Astrocyte (in vitro differentiated cells and primary cell): Measurements from ENCODE around the gene DGAT2. TPM values are rescaled to one million over a fixed set of nuclear protein-coding genes. Genes with fewer than 3 reads are reported as not detected.

Experiments used
- DNase-seq: peaks from one replicate; pipeline ENCODE4 v3.0.0-alpha.2; 2010; ENCODE audit warnings: low read depth
- FAIRE-seq: peaks from 2 replicates; lab custom pipeline; 2011; peaks lifted over from hg19 to GRCh38; lab: Jason Lieb, UNC
- H2AFZ ChIP-seq: 2 replicates; pipeline ENCODE4 v1.6.0; 2012; ENCODE audit warnings: low read depth, low read length, inconsistent platforms
- H3K27ac ChIP-seq: 2 replicates; pipeline ENCODE4 v1.5.1; 2011; ENCODE audit warnings: low read depth, low read length, inconsistent platforms
- H3K27me3 ChIP-seq: 2 replicates; pipeline ENCODE4 v1.6.0; 2011; ENCODE audit warnings: low read length, inconsistent platforms; ENCODE audit not compliant: insufficient read depth
- H3K36me3 ChIP-seq: 2 replicates; pipeline ENCODE4 v1.5.1; 2011; ENCODE audit warnings: low read length, inconsistent platforms; ENCODE audit not compliant: insufficient read depth
- H3K4me1 ChIP-seq: 2 replicates; pipeline ENCODE4 v1.5.1; 2011; ENCODE audit warnings: low read length, inconsistent platforms; ENCODE audit not compliant: insufficient read depth
- H3K4me2 ChIP-seq: 2 replicates; pipeline ENCODE4 v1.6.0; 2012; ENCODE audit warnings: low read length, inconsistent platforms
- H3K4me3 ChIP-seq: 2 replicates; pipeline ENCODE4 v1.5.1; 2011; ENCODE audit warnings: low read depth, mild to moderate bottlenecking, low read length, inconsistent platforms; ENCODE audit not compliant: insufficient read depth
- H3K79me2 ChIP-seq: 2 replicates; pipeline ENCODE4 v1.6.0; 2012; ENCODE audit warnings: mild to moderate bottlenecking, low read length, inconsistent platforms; ENCODE audit not compliant: insufficient read depth
- H3K9ac ChIP-seq: 2 replicates; pipeline ENCODE4 v1.6.0; 2012; ENCODE audit warnings: mild to moderate bottlenecking, low read length, inconsistent platforms
- H3K9me3 ChIP-seq: 2 replicates; pipeline ENCODE4 v1.5.1; 2012; ENCODE audit warnings: low read depth, mild to moderate bottlenecking, low read length, inconsistent platforms; ENCODE audit not compliant: insufficient read depth
- H4K20me1 ChIP-seq: 2 replicates; pipeline ENCODE4 v1.6.0; 2012; ENCODE audit warnings: low read length, inconsistent platforms; ENCODE audit not compliant: insufficient read depth
- H3K27ac Mint-ChIP-seq: one replicate; pipeline ENCODE4 v1.8.0; 2021; ENCODE audit warnings: mild to moderate bottlenecking, mixed read lengths; ENCODE audit not compliant: unreplicated experiment
- H3K27me3 Mint-ChIP-seq: one replicate; pipeline ENCODE4 v1.8.0; 2021; ENCODE audit warnings: low read depth, mixed read lengths; ENCODE audit not compliant: unreplicated experiment
- H3K36me3 Mint-ChIP-seq: one replicate; pipeline ENCODE4 v1.8.0; 2021; ENCODE audit warnings: low read depth, mixed read lengths; ENCODE audit not compliant: unreplicated experiment
- H3K4me1 Mint-ChIP-seq: one replicate; pipeline ENCODE4 v1.8.0; 2021; ENCODE audit warnings: low read depth, mixed read lengths; ENCODE audit not compliant: unreplicated experiment
- H3K4me3 Mint-ChIP-seq: one replicate; pipeline ENCODE4 v1.8.0; 2021; ENCODE audit warnings: mild to moderate bottlenecking, moderate library complexity, mixed read lengths; ENCODE audit not compliant: unreplicated experiment
- H3K9me3 Mint-ChIP-seq: one replicate; pipeline ENCODE4 v1.8.0; 2021; ENCODE audit warnings: mild to moderate bottlenecking, mixed read lengths; ENCODE audit not compliant: unreplicated experiment
- EZH2 ChIP-seq: IDR thresholded peaks from 2 replicates; pipeline ENCODE4 v1.6.1; 2012; ENCODE audit warnings: mild to moderate bottlenecking, low read length, inconsistent platforms; ENCODE audit not compliant: insufficient read depth
- total RNA-seq: library from RNA; stranded (reverse); gene quantifications from 2 replicates; pipeline ENCODE4 v1.2.1, GENCODE V29; 2021
- TF ChIP-seq, protein P1 (sequence below): IDR thresholded peaks from 2 replicates; pipeline ENCODE4 v1.5.1; 2011; ENCODE audit warnings: low read depth, mild to moderate bottlenecking, inconsistent platforms, low read length, moderate library complexity; ENCODE audit not compliant: insufficient read depth

Gene DGAT2
- total RNA-seq, 1 donor from 2014 or later = 0.73 TPM

DNA sequence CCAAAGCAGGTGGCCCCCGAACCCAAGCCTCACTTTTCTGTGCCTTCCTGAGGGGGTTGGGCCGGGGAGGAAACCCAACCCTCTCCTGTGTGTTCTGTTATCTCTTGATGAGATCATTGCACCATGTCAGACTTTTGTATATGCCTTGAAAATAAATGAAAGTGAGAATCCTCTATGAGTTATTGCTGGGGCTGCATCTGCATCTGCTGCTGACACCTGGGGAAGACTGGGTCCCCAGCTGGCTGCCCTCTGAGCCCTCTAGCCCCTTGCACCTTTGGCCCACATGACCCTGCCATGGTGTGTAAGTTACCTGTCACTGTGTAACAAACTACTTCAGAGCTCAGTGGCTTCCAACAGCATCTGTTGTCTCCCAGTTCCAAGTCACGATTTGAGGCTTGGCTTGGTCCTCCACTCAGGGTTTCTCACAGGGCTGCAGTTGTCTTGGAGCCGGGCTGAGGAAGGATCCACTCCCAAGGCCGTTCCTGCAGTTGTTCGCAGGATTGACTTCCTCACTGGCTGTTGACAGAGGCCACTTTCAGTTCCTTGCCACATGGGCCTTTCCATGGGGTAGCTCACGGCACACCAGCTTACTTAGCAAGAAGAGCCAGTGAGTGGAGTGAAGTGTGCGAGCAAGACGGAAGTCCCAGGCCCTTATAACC, 32.9 kb downstream of the DGAT2 start:
- Mint-ChIP-seq H3K36me3 (no peaks in the 10 kb centered on the region), H3K27ac (no peak overlapping the region), H3K9me3 (no peaks in the 10 kb centered on the region), H3K27me3 (peaks cover 3% of the 10 kb centered on the region), H3K4me3 (no peak overlapping the region), H3K4me1 (peaks cover 4% of the 10 kb centered on the region)
- no peak overlapping the region for H3K4me2 ChIP-seq
- H3K9ac ChIP-seq = no peak overlapping the region
- no peak overlapping the region for H3K27ac ChIP-seq
- no peaks in the 10 kb centered on the region for H3K79me2 ChIP-seq
- FAIRE-seq = no peak
- H4K20me1 ChIP-seq = no peaks in the 10 kb centered on the region
- H3K36me3 ChIP-seq = no peaks in the 10 kb centered on the region
- peaks cover 6% of the 10 kb centered on the region for H3K4me1 ChIP-seq
- no peak overlapping the region for H2AFZ ChIP-seq
- H3K27me3 ChIP-seq = no peaks in the 10 kb centered on the region
- H3K9me3 ChIP-seq = no peaks in the 10 kb centered on the region
- TF ChIP-seq, protein P1, sequence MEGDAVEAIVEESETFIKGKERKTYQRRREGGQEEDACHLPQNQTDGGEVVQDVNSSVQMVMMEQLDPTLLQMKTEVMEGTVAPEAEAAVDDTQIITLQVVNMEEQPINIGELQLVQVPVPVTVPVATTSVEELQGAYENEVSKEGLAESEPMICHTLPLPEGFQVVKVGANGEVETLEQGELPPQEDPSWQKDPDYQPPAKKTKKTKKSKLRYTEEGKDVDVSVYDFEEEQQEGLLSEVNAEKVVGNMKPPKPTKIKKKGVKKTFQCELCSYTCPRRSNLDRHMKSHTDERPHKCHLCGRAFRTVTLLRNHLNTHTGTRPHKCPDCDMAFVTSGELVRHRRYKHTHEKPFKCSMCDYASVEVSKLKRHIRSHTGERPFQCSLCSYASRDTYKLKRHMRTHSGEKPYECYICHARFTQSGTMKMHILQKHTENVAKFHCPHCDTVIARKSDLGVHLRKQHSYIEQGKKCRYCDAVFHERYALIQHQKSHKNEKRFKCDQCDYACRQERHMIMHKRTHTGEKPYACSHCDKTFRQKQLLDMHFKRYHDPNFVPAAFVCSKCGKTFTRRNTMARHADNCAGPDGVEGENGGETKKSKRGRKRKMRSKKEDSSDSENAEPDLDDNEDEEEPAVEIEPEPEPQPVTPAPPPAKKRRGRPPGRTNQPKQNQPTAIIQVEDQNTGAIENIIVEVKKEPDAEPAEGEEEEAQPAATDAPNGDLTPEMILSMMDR = no peak
- no peak for TF ChIP-seq EZH2
- no peak for DNase-seq
- no peak overlapping the region for H3K4me3 ChIP-seq

DNA sequence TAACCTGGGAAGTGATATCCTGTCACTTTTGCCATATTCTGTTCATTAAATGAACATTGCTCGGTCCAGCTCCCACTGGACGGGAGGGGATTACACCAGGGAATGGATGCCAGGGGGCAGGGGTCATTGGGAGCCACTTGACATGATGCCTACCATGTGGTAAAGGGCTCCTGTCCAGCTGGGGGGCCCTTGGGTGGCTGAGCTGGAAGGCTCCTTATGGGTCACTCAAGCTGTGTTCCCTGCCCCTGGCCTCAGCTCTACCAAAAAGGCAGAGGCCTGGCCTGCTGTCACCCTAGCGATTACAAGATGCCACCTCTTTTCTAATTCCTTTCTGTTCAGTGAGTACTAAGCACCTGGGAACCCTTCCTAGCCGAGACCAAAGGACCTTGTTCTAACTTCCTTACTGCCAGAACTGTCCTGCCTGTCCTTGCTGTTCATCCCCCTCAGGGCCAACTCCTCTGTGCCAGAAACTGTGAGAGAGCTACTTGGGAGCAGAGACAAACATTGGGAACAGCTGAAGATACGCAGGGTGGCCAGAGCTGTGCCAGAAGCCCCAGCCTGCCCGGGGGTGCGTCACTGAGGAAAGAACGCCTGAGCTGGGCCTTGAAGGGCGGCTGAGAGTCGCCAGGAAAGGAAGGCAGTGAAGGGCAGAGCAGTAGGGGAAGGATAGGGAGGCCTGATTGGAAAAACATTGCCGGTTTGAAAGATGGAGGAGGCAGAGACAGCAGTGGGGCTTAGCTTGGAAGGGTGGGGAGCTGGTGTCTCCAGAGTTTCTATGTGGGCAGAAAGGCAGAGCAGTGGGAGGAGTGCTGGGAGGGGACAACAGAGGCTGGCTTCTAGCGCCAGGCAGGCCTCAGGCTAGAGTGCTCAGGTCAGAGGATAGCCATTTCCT, 33.7 kb downstream of the DGAT2 start:
- no peak overlapping the region for H2AFZ ChIP-seq
- H3K9ac ChIP-seq = no peak overlapping the region
- H3K27ac ChIP-seq = no peak overlapping the region
- H3K27ac Mint-ChIP-seq = peak overlapping the region; percentile 62
- H3K4me2 ChIP-seq = no peak overlapping the region
- H3K4me3 Mint-ChIP-seq = no peak overlapping the region
- TF ChIP-seq, protein P1 = no peak
- no peak for TF ChIP-seq EZH2
- peaks cover 6% of the 10 kb centered on the region for H3K4me1 ChIP-seq
- no peak for DNase-seq
- peaks cover 3% of the 10 kb centered on the region for H3K27me3 Mint-ChIP-seq
- no peaks in the 10 kb centered on the region for H3K36me3 ChIP-seq
- H3K36me3 Mint-ChIP-seq = no peaks in the 10 kb centered on the region
- no peaks in the 10 kb centered on the region for H4K20me1 ChIP-seq
- no peaks in the 10 kb centered on the region for H3K9me3 Mint-ChIP-seq
- no peak overlapping the region for H3K4me3 ChIP-seq
- peaks cover 2% of the 10 kb centered on the region for H3K4me1 Mint-ChIP-seq
- H3K27me3 ChIP-seq = no peaks in the 10 kb centered on the region
- no peaks in the 10 kb centered on the region for H3K79me2 ChIP-seq
- H3K9me3 ChIP-seq = no peaks in the 10 kb centered on the region
- FAIRE-seq = no peak
